GM19099 (cell line): Measurements from ENCODE around the gene HLA-DPA1.

ENCODE experiments used
- POLR2A ChIP-seq: IDR thresholded peaks from 3 replicates; pipeline ENCODE4 v1.6.1; 2011; ENCODE audit warnings: low read depth; ENCODE audit not compliant: insufficient read length; ENCODE audit errors: extremely low read depth

HLA-DPA1 gene

DNA sequence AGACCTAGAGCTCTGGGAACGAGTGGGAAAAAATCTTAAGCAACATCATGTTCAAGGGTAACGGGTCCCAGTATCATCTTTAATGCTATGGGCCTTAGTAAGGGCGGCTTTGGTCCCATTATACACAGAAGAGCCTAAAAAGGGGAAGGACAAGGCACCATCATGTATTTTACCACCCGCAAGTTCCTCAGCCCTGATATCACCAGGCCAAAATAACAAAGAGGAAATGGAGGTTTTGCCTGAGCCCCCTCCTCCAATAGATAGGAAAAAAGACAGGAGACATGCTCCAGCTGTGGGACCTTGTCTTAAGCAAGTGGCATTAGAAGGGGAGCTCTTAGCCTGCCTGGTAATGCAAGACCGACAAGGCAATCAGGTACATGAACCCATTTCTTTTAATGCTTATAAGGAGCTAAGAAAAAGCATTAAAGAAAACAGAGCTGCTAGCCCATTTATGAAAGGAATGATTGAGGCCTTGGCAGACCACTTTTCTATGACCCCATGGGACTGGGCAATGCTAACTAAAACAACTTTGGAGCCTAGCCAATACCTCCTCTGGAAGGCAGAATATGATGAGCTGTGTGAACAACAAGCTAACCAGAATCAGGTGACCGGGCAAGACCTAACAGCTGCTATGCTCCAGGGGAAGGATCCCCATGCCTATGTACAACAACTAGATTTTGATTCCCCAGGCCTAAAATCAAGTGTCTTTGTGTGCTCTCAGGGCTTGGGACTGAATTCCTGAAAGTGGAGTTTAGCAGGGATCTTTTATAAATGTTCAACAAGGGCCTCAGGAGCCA is 23.2 kb downstream of the HLA-DPA1 start:
- TF ChIP-seq POLR2A = no peak

DNA sequence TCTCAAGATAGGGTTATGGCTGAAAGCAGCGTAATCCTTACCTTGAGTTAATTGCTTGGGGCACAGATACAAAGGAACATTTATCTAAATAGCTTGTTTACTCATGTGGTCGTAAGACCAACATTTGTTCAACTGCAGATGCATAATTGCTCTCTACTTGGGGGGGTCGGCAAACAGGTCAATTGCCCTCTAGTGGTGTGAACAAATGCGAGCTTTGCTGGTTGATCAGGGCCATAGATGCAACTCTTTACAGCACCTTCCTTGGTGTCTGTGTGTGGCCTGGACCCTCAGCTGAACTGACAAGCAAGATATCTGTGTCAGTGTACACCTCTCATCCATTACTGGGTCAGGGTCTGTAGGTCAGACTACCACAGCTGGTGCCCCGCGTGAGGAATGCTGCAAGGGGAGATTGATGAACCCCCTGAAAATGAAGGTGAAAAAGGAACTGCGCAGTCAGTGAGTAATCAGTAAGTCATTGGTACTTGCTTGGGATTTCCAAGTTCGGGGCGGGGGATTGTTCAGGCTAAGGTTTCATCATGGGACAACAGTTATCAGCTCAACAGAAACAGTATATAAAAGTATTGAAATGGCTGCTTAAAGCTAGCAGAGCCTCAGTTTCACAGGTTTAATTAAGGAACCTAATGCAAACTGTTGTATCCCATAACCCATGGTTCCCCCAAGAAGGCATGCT is 24.0 kb downstream of the HLA-DPA1 start:
- TF ChIP-seq POLR2A = no peak

- no peak for TF ChIP-seq POLR2A
Observed at GRCh38 chr6:33040157-33040556, 33.3 kb downstream of the HLA-DPA1 start.

DNA sequence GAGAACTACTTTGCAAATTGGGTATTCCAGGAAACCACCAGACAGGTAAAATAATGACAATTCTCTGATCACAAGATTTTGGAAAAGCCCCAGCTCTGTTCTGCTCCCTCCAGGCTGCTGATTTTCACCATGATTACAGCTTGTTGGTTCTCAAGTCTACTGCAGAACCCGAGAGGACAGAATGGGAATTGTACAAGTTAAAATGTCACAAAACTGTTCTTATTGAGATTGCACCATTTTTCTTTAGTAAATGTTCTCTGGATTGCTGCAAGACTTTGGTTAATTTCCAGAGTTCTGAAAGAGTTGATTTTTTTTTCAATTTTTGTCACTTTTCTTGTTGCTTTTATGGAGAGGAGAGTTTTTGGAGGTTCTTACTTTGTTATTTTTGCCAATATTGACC is 36.9 kb downstream of the HLA-DPA1 start:
- no peak for TF ChIP-seq POLR2A

DNA sequence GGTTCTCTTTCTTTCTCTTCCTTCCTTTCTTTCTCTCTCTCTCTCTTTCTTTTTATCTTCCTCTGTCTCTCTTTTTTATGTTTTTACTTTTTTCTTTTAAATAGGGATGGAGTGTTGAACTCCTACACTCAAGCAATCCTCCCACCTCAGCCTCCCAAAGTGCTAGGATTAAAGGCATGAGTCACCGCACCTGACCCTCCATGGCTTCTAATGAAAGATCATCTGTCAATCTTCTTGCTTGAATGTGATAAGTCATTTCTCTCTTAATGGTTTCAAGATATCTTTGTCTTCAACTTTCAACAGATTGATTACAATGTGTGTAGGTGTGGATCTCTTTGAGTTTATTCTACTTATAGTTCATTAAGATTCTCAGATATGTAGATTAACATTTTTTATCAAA is 38.9 kb downstream of the HLA-DPA1 start:
- no peak for TF ChIP-seq POLR2A

DNA sequence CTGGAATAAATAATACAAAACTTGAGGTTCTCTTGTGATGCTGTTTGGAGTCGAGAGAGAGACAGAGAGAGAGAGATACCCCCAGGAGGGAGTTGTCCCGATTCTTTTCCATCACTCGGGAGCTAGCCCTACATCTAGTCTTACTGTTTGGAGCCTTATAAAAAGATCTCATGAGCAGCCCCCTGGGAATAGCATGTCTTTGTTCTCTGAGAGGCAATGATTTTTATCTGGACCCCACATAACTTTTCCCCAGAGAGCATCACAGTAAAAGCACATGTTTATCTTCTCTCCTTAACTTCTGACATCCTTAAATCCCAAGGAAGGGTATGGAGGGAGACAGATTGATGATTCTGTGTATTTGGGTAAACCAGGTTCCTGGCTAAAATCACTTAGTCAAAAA is 43.2 kb downstream of the HLA-DPA1 start:
- no peak for TF ChIP-seq POLR2A

GRCh38 chr6:33029328-33030184 is 43.9 kb downstream of the HLA-DPA1 start:
- peak; percentile 84 for TF ChIP-seq POLR2A

- peak; percentile 2 for TF ChIP-seq POLR2A
Observed at GRCh38 chr6:33028220-33028849, 45.1 kb downstream of the HLA-DPA1 start.

DNA sequence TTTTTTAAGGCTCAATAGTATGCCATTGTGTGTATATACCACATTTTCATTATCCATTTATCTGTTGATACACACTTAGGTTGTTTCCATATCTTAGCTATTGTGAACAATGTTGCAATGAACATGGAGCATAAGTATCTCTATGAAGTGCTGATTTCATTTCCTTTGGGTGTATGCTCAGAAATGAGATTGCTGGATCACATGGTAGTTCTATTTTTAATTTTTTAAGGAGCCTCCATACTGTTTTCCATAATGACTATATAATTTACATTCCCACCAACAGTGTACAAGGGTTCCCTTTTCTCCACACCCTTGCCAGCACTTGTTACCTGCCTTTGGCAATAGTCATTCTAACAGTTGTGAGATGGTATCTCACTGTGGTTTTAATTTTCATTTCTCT is 48.9 kb downstream of the HLA-DPA1 start:
- no peak for TF ChIP-seq POLR2A

DNA sequence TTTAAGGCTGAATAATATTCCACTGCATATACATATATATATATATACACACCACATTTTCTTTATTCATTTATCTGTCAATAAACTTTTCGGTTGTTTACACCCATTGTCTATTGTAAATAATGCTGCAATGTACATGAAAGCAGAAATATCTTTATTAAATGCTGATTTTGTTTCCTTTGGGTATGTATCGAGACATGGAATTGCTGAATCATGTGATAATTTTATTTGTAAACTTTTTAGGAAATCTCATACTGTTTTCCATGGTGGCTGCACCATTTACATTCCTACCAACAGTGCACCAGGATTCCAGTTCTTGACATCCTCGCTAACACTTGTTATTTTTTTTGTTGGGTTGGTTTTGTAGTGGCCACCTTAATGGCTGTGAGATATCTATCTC is 49.9 kb downstream of the HLA-DPA1 start:
- TF ChIP-seq POLR2A = no peak

GRCh38 chr6:33021917-33022316 is 51.5 kb downstream of the HLA-DPA1 start:
- no peak for TF ChIP-seq POLR2A

DNA sequence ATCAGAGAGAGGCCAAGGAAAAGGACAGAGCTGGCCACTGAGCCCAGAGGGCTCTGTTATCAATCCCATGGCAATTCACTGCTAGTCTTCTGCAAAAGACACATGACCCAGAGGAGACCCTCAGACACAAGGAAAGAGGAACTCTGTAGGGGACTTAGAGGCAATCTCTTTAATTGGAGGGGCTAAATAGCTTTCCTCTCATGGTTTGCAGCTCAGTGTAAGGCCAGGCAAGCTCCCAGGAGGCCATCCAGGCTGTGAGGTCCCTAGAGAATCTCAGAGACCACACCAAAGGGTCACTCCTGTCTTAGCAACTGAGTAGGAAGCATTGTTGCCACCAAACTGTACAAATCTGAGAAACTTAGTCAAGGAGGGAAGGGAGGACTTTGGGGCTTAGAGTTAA is 54.1 kb downstream of the HLA-DPA1 start:
- TF ChIP-seq POLR2A = no peak

DNA sequence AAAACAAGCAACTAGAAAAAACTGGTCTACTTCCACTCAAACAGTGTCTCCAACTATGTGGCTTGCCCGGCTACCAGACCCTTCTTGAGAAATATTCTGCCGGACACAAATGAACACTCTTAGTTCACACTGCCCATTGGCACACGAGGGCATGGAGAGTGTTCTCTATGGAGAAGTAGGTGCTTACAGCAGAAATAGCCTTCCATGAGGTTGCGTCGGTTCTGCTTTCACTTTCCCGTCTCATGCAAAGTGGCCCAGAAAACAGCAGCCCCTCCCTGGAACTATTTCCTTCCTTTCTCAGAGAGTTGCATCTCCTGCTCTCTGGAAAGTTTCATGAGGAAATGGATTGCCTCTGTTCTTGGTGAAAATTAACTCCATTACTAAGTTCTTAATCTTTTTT is 54.5 kb downstream of the HLA-DPA1 start:
- peak; percentile 16 for TF ChIP-seq POLR2A

- TF ChIP-seq POLR2A = no peak
Observed at GRCh38 chr6:33018418-33018817, 55.0 kb downstream of the HLA-DPA1 start.
